Small intestine (tissue), 7 donors: ENCODE results near the gene NGEF. TPM values are rescaled to one million over a fixed set of nuclear protein-coding genes. Genes with fewer than 3 reads are reported as not detected.

Source experiments
- DNase-seq, 2 donors: peaks; one replicate each; pipeline versions ENCODE4 v3.0.0 to v3.0.0-alpha.2; 2013
- FAIRE-seq: peaks from 2 replicates; lab custom pipeline; 2012; peaks lifted over from hg19 to GRCh38; lab: Jason Lieb, UNC
- H3K27ac ChIP-seq, 3 donors: one replicate each; pipeline ENCODE4 v1.5.1; 2013; ENCODE audit warnings: low read length in 2 of 3, mild to moderate bottlenecking in 2 of 3, control low read depth in 1 of 3, inconsistent platforms in 1 of 3, low read depth in 1 of 3, moderate library complexity in 1 of 3
- H3K27me3 ChIP-seq, 3 donors: one replicate each; pipeline ENCODE4 v1.6.1; 2013; ENCODE audit warnings: low read length in 3 of 3, inconsistent platforms in 1 of 3; ENCODE audit not compliant: control insufficient read depth in 3 of 3, insufficient read depth in 3 of 3
- H3K36me3 ChIP-seq, 3 donors: one replicate each; pipeline ENCODE4 v1.6.1; 2013; ENCODE audit warnings: low read length in 3 of 3, inconsistent platforms in 1 of 3, low read depth in 1 of 3, mild to moderate bottlenecking in 1 of 3, moderate library complexity in 1 of 3; ENCODE audit not compliant: control insufficient read depth in 3 of 3, insufficient read depth in 2 of 3
- H3K4me1 ChIP-seq, 3 donors: one replicate each; pipeline ENCODE4 v1.6.1; 2013; ENCODE audit warnings: low read length in 2 of 3, inconsistent platforms in 1 of 3, low read depth in 1 of 3, mild to moderate bottlenecking in 1 of 3, moderate library complexity in 1 of 3; ENCODE audit not compliant: control insufficient read depth in 3 of 3, insufficient read depth in 2 of 3
- H3K4me3 ChIP-seq, 3 donors: one replicate each; pipeline ENCODE4 v1.5.1; 2013; ENCODE audit warnings: low read length in 3 of 3, control low read depth in 1 of 3, inconsistent platforms in 1 of 3, low read depth in 1 of 3, mild to moderate bottlenecking in 1 of 3, moderate library complexity in 1 of 3
- H3K9me3 ChIP-seq, 2 donors: one replicate each; pipeline ENCODE4 v1.6.1; 2013; ENCODE audit warnings: low read depth in 1 of 2, low read length in 1 of 2; ENCODE audit not compliant: control insufficient read depth in 2 of 2, insufficient read depth in 1 of 2
- WGBS, 3 donors: extraction: QIAGEN DNeasy Blood & Tissue Kit; methylation state at CpG; one replicate each; pipeline ENCODE4 v1.1.7; 2013; 5-methylcytosine and 5-hydroxymethylcytosine counted together
- polyA plus RNA-seq, 4 donors: library from polyadenylated mRNA; stranded (reverse) in 3 of 4; unstranded in 1 of 4; fragments of 200-250 nt in 3 of 4; fragments of 120-200 nt in 1 of 4; gene quantifications; one replicate each; pipeline versions ENCODE4 v1.2.1 to v1.2.3, GENCODE V29; 2013
- donor health status: healthy with polysubstance abuse.
- donor health status: control.
- donor health status: control.
- donor health status: Bipolar disorder and iron deficiency.
- donor health status: healthy.

Gene NGEF
- polyA plus RNA-seq, 4 donors: 10.2 to 73.4 (median 31.4) TPM

DNA sequence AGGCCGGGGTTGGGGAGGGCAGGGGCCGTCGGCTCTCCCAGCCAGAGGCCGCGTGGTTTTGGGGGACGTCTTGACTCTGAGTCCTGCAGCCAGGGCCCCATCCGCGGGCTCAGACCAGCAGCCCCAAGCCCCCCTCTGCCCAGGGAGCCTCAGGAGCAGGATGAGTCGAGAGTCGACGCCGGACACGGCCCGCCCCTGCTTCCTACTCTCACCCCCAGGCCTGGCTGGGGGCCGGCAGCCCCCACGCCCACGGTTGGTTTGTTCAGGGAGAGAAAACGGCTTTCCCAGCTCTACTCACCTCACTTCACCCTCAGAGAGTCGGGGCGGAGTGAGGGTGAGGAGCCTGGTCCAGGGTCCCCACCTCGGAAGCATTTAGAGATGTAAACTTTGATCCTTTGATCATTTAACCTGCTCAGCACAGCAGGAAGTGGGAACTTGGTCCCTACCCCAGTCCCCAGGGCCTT, 136.0 kb downstream of the NGEF start:
- Histone ChIP-seq H3K27ac (peak overlapping the region; percentile 58 to 81 (median 65)), H3K4me3 (peak overlapping the region; percentile 29 to 69 (median 62)), H3K27me3 (peaks cover 0 to 2% (median 0%) of the 10 kb centered on the region in 3 donors), H3K9me3 (no peaks in the 10 kb centered on the region), H3K36me3 (peaks cover 0 to 46% (median 5%) of the 10 kb centered on the region in 3 donors), H3K4me1 (peaks cover 3 to 42% (median 5%) of the 10 kb centered on the region in 3 donors)
- 5 to 21% (median 20%) methylated on average over 18 to 21 of the region's 21 CpGs for WGBS, 3 donors
- FAIRE-seq: no peak
- peak; percentile 59 to 73 for DNase-seq

DNA sequence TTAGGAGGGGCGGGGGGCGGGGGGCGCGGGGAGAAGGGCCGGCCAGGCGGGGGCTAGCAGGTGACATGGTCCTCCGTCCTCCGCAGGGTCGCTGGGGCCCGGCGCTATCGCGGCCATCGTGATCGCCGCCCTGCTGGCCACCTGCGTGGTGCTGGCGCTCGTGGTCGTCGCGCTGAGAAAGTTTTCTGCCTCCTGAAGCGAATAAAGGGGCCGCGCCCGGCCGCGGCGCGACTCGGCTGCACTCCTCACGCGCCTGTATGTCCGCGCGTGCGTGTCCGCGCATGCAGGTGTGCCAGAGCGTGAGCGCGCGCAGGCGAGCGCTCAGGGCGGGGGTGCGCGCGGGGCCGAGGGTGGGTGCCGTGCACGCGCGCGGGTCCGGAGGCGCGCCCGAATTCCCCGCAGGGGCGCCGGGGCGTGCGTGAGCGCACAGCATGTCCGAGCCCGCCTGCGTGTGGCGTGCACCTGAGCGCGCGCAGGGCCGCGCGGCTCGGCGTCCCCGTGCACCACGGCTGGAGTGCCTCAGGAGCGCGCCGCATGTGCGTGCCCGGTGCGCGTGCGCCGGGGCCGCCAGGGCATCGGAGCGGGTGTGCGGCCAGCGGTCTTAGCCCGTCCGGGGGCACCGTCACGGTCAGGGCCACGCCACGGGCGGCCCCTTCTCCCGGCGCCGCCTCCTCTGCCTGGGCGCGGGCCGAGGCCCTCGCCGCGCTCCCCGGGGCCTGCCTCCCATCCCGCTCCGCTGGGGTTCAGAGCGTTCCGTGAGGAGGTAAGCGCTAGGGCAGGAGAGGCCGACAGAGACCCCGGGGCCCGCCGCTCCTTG, 136.7 kb downstream of the NGEF start:
- peak overlapping the region; percentile 66 to 81 (median 81) for H3K27ac ChIP-seq
- FAIRE-seq: no peak
- H3K36me3 ChIP-seq: peaks cover 0 to 50% (median 2%) of the 10 kb centered on the region in 3 donors
- H3K27me3 ChIP-seq: peaks cover 0 to 2% (median 0%) of the 10 kb centered on the region in 3 donors
- 0 to 1% (median 1%) methylated on average over 77 to 118 of the region's 119 CpGs for WGBS, 3 donors
- peak; percentile 81 to 90 for DNase-seq
- peak overlapping the region; percentile 38 to 69 (median 69) for H3K4me3 ChIP-seq
- H3K9me3 ChIP-seq: no peaks in the 10 kb centered on the region
- H3K4me1 ChIP-seq: peaks cover 3 to 48% (median 5%) of the 10 kb centered on the region in 3 donors

GRCh38 chr2:232875256-232876121, 137.6 kb downstream of the NGEF start:
- DNase-seq (peak in 1 of 2 donors; percentile 64), FAIRE-seq (no peak)
- peak overlapping the region; percentile 70 to 94 (median 88) for H3K27ac ChIP-seq
- WGBS, 3 donors: 10 to 19% (median 15%) methylated on average over 28 to 37 of the region's 37 CpGs
- H3K4me1 ChIP-seq: peaks cover 3 to 53% (median 5%) of the 10 kb centered on the region in 3 donors
- peaks cover 0 to 47% (median 2%) of the 10 kb centered on the region in 3 donors for H3K36me3 ChIP-seq
- peaks cover 0 to 2% (median 0%) of the 10 kb centered on the region in 3 donors for H3K27me3 ChIP-seq
- peak overlapping the region; percentile 38 to 69 (median 69) for H3K4me3 ChIP-seq
- H3K9me3 ChIP-seq: no peaks in the 10 kb centered on the region

GRCh38 chr2:232874677-232875223, 138.3 kb downstream of the NGEF start:
- H3K27ac ChIP-seq: peak overlapping the region; percentile 83 to 94 (median 88)
- peaks cover 3 to 55% (median 5%) of the 10 kb centered on the region in 3 donors for H3K4me1 ChIP-seq
- no peak overlapping the region for H3K4me3 ChIP-seq
- WGBS, 3 donors: 51 to 83% (median 53%) methylated on average over 16 of the region's 16 CpGs
- H3K9me3 ChIP-seq: no peaks in the 10 kb centered on the region
- H3K27me3 ChIP-seq: peaks cover 0 to 2% (median 0%) of the 10 kb centered on the region in 3 donors
- H3K36me3 ChIP-seq: peaks cover 0 to 42% (median 2%) of the 10 kb centered on the region in 3 donors
- DNase-seq (no peak), FAIRE-seq (no peak)

- Histone ChIP-seq H3K27me3 (peaks cover 0 to 2% (median 0%) of the 10 kb centered on the region in 3 donors), H3K27ac (peak overlapping the region; percentile 84 to 94 (median 88)), H3K4me1 (peaks cover 3 to 58% (median 5%) of the 10 kb centered on the region in 3 donors), H3K9me3 (no peaks in the 10 kb centered on the region), H3K36me3 (peaks cover 0 to 36% (median 2%) of the 10 kb centered on the region in 3 donors), H3K4me3 (no peak overlapping the region)
- 24 to 63% (median 41%) methylated on average over 6 of the region's 6 CpGs for WGBS, 3 donors
- no peak for FAIRE-seq
- peak; percentile 90 to 97 for DNase-seq
Measured at GRCh38 chr2:232873909-232874641, 139.0 kb downstream of the NGEF start.

DNA sequence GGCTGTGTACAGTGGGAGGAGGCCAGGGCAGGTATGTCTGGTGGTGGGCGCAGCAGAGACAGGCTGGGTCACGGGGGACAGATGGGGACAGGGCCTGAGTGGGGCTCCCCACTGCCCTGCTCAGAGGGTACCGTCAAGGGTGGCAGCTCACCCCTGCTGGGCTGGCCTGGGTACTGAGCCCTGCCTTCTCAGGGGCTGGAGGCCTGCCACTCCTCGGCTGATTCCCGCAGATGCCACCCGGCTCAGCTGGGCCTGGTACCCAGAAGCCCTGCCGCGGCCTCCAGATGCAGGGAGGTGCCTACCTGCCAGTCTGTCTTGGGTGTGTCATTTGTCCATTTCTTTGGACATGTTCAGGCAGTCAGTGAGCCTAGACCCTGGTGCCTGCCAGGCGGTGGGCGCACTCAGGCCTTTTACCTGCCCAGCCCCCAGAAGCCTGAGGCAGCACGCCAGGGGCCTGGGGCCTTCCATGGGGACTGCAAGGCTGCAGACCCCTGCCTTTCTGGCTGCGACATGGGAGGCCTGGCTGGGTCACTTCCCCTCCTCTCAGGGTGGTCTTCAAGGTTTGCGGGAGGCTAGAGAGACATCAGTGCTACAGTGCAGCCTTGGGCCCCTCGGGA, 139.7 kb downstream of the NGEF start:
- FAIRE-seq (no peak), DNase-seq (no peak)
- Histone ChIP-seq H3K9me3 (no peaks in the 10 kb centered on the region), H3K4me3 (no peak overlapping the region), H3K36me3 (peaks cover 0 to 30% (median 0%) of the 10 kb centered on the region in 3 donors), H3K4me1 (peaks cover 3 to 58% (median 5%) of the 10 kb centered on the region in 3 donors), H3K27ac (peak overlapping the region; percentile 84 to 94 (median 88)), H3K27me3 (peaks cover 0 to 2% (median 0%) of the 10 kb centered on the region in 3 donors)
- 81 to 91% (median 84%) methylated on average over 14 of the region's 14 CpGs for WGBS, 3 donors

DNA sequence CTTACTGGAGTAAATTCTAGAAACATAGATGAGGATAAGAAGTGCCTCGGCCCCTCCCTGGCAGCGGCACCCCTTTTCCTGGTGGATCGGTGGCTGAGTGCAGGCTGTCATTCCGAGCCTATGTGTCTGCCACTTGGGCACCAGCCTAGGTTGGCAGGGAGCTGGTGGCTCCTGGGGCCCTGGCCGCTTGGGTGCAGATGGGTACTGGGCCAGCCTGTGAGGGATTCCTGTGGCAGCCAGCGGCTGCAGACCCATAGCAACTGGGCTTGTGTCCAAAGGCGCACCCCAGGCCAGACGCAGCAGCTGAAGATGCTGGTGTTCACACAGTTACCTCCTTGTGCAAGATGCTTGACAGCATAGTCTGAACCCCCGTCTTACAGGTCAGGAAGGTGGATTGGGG, 140.2 kb downstream of the NGEF start:
- peaks cover 3 to 58% (median 5%) of the 10 kb centered on the region in 3 donors for H3K4me1 ChIP-seq
- peaks cover 0 to 25% (median 0%) of the 10 kb centered on the region in 3 donors for H3K36me3 ChIP-seq
- FAIRE-seq (no peak), DNase-seq (no peak)
- H3K27ac ChIP-seq: peak overlapping the region in 2 of 3 donors; percentile 88 to 94
- H3K27me3 ChIP-seq: peaks cover 0 to 2% (median 0%) of the 10 kb centered on the region in 3 donors
- H3K4me3 ChIP-seq: no peak overlapping the region
- no peaks in the 10 kb centered on the region for H3K9me3 ChIP-seq
- WGBS, 3 donors: 75 to 84% (median 79%) methylated on average over 9 of the region's 9 CpGs
